HG02970 (cell line): ENCODE results near the gene NATD1.

ENCODE experiments used
- ATAC-seq: cut with Tn5 transposase; IDR thresholded peaks from one replicate; pipeline ENCODE4 v1.9.1; 2021; ENCODE audit warnings: mild to moderate bottlenecking, moderate library complexity, moderate number of reproducible peaks; ENCODE audit not compliant: unreplicated experiment, low FRiP score

Gene NATD1

DNA sequence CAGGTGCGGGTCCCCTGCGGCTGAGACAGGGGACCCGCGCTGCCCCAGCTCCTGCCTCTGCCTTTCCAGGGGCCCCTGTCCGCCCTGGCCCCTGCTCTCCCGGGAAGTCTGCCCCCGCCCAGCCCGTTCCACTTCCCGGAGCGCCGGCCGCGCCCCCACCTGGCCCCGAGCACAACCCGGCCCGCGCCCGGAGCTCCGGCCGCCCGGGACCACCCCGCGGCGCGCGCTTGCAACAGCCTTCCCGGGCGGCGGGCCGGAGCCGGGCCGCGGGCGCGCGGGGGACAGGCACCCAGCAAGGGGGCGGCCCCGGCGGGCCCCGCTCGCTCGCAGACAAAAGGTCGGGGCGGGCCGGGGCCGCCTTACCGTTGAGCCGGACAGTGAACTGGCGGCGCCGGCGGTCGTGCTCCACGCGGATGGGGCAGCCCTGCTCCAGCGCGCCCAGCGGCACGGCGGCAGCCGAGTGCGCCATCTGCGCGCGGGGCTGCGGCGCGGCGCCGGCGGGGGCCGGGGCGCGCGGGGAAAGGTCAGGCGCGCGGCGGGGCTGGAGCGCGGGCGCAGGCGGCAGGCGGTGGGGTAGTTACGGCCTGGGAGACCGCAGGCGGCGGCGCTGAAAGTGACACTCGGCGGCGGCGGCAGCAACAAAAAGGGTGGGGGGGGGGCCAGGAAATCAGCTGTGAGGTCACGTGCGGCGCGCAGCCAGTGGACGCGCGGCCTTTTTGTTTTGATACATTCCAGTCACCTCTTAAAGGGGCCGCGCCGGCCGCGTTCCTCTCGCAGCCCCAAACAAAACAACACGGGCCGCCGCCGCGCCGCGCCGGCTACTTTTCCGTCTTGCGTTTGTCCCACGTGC lies at the start of gene NATD1:
NATD1 (minus strand) TSS at position 615 of the 850 bp plus-strand sequence; CDS start at position 469, 146 bp downstream.
- ATAC-seq = peak; percentile 57

GRCh38 chr17:21301593-21302550 lies 48.7 kb upstream of the NATD1 start:
- ATAC-seq = no peak

DNA sequence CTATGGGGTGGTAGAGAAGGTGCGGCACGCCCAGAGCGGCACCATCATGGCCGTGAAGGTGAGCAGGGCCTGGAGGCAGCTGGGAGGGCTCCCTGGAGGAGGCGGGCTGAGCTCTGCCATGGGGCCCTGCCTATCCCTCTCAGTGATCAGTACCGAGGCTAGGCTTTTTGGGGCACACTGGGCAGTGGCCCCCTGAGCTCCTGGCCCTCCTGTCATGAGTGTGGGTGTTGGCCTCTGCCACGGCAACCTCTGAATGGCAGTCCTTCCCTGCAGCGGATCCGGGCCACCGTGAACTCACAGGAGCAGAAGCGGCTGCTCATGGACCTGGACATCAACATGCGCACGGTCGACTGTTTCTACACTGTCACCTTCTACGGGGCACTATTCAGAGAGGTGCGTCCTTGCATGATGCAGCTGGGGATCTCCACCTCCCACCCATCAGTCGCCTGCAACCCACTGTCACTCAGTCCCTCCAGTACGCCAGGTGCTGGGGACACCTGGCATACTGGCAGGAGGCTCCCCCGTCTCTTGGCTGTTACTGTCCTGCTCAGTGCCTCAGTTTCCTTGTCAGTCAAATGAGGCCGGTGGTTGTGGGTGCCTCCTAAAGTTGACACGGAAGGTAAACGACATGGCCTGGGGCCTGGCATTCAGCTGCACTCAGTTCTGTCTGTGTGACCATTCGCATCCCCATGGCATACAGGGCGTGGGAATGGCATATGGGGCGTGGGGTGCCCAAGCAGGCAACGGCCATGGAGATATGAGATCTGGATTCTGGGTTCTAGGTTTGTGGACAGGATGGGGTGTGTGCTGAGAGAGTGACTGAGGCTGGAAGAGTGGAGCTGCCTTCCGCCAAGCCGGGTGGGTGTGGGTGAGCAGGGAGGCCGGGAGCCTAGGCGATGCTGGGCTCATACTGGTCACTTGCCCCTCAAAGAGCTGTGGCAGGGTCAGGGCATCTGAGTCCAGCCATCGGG lies 47.7 kb upstream of the NATD1 start:
- no peak for ATAC-seq

- no peak for ATAC-seq
Measured at GRCh38 chr17:21299981-21300600, 46.9 kb upstream of the NATD1 start.

DNA sequence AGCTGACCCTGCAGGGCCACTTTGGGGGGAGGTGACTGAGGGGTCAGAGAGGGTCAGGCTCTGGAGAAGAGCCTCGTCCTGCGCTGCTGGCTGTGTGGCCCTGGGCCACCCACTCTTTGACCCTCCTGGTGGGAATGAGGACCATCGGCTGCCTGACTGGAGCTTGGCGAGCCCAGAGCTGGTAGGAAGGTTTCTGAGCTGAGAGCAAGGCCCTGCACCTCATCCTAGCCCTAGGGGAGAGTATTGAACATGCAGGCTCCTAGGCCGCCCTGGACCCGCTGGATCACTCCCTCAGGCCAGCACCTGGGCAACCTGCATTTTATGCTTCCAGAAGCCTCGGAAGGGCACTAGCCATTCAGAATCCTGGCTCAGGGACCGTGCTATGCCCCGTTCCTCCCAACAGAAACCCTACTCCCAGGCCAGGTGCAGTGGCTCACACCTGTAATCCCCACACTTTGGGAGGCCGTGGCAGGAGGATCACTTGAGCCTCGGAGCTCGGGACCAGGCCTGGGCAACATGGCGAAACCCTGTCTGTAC lies 45.8 kb upstream of the NATD1 start:
- no peak for ATAC-seq

DNA sequence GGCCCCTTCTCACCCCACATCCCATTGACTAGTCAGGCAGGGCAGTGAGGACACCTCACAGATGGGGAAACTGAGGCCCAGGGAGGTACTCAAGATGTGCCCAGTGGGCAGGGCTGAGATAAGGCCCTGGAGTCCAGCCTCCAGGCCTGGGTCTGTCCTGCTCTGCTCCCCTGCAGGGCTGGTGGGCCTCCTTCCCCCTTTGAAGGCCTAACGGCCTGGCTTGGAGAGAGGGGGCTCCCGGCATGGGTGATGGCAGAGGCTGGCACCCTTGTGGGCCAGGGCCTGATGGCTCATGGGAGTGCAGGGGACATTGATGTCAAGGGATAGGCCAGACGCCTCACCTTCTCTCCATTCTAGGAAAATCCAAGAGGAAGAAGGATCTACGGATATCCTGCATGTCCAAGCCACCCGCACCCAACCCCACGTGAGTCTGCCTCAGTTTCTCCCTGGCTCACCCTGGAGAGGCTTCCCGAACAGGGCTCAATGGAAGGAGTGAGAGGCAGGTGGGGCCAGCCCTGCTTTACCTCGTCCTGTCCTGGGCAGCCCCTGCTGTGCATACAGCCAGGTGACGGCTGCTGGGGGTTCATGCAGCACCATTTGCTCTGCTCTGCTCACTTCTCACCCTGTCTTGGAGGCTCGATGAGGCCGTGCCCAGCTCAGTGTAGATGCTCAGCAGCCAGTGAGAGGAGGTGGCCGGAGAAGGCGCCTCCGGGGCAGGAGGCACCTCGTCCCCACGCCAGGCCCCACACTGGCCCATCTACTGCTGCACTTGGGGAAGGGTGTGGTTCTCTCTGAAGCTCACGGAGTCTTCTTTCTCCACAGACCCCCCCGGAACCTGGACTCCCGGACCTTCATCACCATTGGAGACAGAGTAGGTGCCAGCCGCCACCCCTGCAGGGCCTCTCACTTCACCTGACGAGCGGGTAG lies 45.1 kb upstream of the NATD1 start:
- ATAC-seq = no peak

- ATAC-seq = no peak
Measured at GRCh38 chr17:21297597-21297996, 44.4 kb upstream of the NATD1 start.

GRCh38 chr17:21297026-21297520 lies 43.9 kb upstream of the NATD1 start:
- no peak for ATAC-seq

- no peak for ATAC-seq
Measured at GRCh38 chr17:21296097-21297025, 43.2 kb upstream of the NATD1 start.

DNA sequence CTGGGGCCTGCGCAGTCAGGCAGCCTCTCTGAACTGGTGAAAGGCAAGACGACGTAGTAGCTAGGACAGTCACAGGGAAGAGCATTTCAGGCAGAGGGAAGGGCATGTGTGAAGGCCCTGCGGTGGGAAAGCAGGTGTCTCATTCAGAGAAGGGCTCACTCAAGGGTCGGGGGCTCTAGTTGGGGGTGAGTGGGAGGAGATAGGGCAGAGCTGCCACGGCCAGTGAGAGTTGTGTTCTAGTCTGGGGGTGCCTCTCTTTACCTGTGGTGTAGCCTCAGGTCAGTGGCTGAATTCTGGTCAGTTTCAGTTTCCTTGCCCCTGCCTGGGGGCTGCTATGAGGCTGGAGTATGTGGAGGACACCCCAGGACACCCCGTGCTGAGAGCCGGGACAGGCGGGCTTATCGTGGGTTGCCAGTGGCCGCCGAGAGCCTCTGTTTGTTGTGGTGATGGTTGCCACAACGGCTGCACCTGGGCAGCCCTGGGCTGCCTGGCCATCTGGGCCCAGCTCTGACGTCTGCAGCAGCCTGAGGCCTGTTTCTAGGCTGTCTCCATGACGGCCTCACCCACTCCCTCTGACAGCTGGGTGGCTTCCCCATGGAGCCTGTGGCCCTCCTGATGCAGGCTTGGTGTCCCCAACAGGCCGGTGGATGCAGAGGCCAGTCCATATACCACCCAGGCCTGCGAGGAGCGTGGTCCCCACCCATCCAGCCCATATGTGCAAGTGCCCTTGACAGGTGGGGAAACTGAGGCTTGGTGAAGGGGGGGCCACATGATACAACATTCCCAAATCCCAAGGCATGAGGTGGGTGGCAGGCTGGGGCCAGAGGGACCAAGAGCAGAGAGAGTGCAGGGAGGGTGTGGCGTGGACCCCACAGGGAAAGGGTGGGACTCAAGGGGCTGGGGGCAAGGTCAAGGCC lies 42.1 kb upstream of the NATD1 start:
- ATAC-seq = no peak

DNA sequence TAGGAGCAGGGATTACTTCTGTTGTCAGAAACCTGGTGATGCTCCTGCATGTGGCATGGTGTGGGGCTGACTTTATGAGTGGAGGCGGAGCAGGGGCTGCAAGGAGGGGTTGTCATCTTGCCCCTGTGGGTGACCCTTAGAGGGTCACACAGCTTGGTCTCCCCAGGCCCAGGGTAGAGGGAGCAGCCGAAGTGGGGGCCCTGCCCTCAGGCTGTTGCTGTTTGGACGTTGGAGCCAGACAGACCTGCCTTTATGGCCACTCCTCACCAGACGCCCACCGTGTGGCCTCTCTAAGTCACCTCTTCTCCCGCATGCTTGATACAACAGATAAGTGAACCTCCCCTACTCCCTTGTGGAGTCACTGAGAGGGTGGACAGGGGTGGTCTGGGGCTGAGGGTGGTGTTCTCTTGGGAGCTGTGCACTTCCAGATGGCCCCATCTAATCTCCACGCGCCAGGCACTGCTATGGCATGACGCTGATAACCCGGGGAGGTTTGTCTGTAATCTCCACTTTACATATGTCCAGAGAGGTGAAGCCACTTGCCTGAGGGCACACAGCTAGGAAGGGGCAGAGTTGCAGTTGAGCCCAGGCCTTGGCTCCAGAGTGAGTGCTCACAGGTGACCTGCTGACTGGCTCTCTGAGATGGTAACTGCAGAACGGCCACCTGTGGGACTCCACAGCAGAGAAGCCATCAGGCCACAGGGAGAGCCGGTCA lies 41.3 kb upstream of the NATD1 start:
- ATAC-seq = no peak

DNA sequence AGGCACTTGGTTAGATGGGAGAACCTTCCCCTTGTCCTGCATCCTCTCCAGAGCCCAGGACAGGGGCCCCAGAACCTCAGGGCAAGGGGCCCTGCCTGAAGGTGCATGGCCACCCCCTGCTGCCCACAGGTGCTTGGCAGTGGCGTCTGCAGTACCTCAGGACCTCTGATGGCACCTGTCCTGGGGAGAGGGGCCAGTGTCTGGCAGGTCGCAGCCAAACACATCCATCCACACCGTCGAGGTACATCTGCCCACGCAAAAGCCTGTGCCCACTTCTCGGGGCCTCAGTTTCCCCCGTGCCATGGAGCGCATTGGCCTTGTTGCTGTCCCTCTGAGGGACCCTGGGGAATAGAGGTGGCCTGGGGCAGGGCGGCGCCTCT lies 40.6 kb upstream of the NATD1 start:
- no peak for ATAC-seq

GRCh38 chr17:21292867-21293830 lies 39.9 kb upstream of the NATD1 start:
- no peak for ATAC-seq

GRCh38 chr17:21291862-21292261 lies 38.7 kb upstream of the NATD1 start:
- no peak for ATAC-seq
